WERI-Rb-1 (cell line): Measurements from ENCODE around the gene VASH1.
"Not testable (repeated sequence)": the region's sequence is repeated elsewhere in the genome, so short reads cannot be mapped to it uniquely, and the experiment has no call there.

Experiments used
- DNase-seq: peaks from one replicate; pipeline ENCODE4 v3.0.0-alpha.2; 2020
- H3K27ac ChIP-seq: fragments of 250-450 bp; sonication (Bioruptor Pico); 2 replicates; pipeline ENCODE4 v1.5.1; 2020; ENCODE audit warnings: mild to moderate bottlenecking, moderate library complexity
- H3K27me3 ChIP-seq: fragments of 250-450 bp; sonication (Bioruptor Pico); 2 replicates; pipeline ENCODE4 v1.5.1; 2021; ENCODE audit warnings: mild to moderate bottlenecking, low read depth, moderate library complexity; ENCODE audit not compliant: insufficient read depth, severe bottlenecking
- H3K36me3 ChIP-seq: fragments of 250-450 bp; sonication (Bioruptor Pico); 2 replicates; pipeline ENCODE4 v1.5.1; 2020; ENCODE audit warnings: mild to moderate bottlenecking, moderate library complexity
- H3K4me3 ChIP-seq: 2 replicates; pipeline ENCODE4 v1.5.1; 2011; ENCODE audit warnings: low read depth, mild to moderate bottlenecking, control low read depth, low read length
- H3K9me3 ChIP-seq: fragments of 250-450 bp; sonication (Bioruptor Pico); 2 replicates; pipeline ENCODE4 v1.5.1; 2021; ENCODE audit warnings: mild to moderate bottlenecking, moderate library complexity; ENCODE audit not compliant: severe bottlenecking
- CTCF ChIP-seq: IDR thresholded peaks from 2 replicates; pipeline ENCODE4 v1.5.1; 2011; ENCODE audit warnings: low read depth, mild to moderate bottlenecking, control low read depth, inconsistent platforms, low read length

Gene VASH1

GRCh38 chr14:76716285-76716684, 45.0 kb upstream of the VASH1 start:
- H3K4me3 ChIP-seq = no peak overlapping the region
- no peak overlapping the region for H3K27ac ChIP-seq
- H3K9me3 ChIP-seq = no peaks in the 10 kb centered on the region
- H3K27me3 ChIP-seq = peaks cover 22% of the 10 kb centered on the region
- TF ChIP-seq CTCF = no peak
- DNase-seq = no peak
- H3K36me3 ChIP-seq = no peaks in the 10 kb centered on the region

- TF ChIP-seq CTCF = no peak
- no peak for DNase-seq
Observed at GRCh38 chr14:76717508-76718290, 43.6 kb upstream of the VASH1 start.

GRCh38 chr14:76718306-76719040, 42.8 kb upstream of the VASH1 start:
- no peak for TF ChIP-seq CTCF

More at GRCh38 chr14:76717508-76718290, 43.6 kb upstream of the VASH1 start:
- Histone ChIP-seq H3K9me3 (no peaks in the 10 kb centered on the region), H3K27ac (no peak overlapping the region), H3K36me3 (no peaks in the 10 kb centered on the region), H3K4me3 (no peak overlapping the region), H3K27me3 (peaks cover 22% of the 10 kb centered on the region)

GRCh38 chr14:76719666-76720065, 41.6 kb upstream of the VASH1 start:
- Histone ChIP-seq H3K4me3 (no peak overlapping the region), H3K9me3 (no peaks in the 10 kb centered on the region), H3K27me3 (peaks cover 2% of the 10 kb centered on the region), H3K36me3 (no peaks in the 10 kb centered on the region), H3K27ac (no peak overlapping the region)
- TF ChIP-seq CTCF = no peak
- no peak for DNase-seq

More at GRCh38 chr14:76718306-76719040, 42.8 kb upstream of the VASH1 start:
- Histone ChIP-seq H3K36me3 (no peaks in the 10 kb centered on the region), H3K27me3 (peaks cover 14% of the 10 kb centered on the region), H3K4me3 (no peak overlapping the region), H3K27ac (no peak overlapping the region), H3K9me3 (no peaks in the 10 kb centered on the region)
- DNase-seq = no peak

GRCh38 chr14:76720382-76720813, 40.9 kb upstream of the VASH1 start:
- TF ChIP-seq CTCF = no peak
- Histone ChIP-seq H3K9me3 (no peaks in the 10 kb centered on the region), H3K27me3 (no peaks in the 10 kb centered on the region), H3K27ac (no peak overlapping the region), H3K36me3 (no peaks in the 10 kb centered on the region), H3K4me3 (no peak overlapping the region)
- DNase-seq = no peak

GRCh38 chr14:76721506-76721905, 39.8 kb upstream of the VASH1 start:
- H3K27me3 ChIP-seq, H3K36me3 ChIP-seq, H3K27ac ChIP-seq, DNase-seq, H3K9me3 ChIP-seq, H3K4me3 ChIP-seq: not testable (repeated sequence)
